Ishikawa (cell line): ENCODE data around the gene RNASEH2C.

Experiments
- CEBPB ChIP-seq: IDR thresholded peaks from 2 replicates; pipeline ENCODE4 v1.6.1; 2012
- CREB1 ChIP-seq: IDR thresholded peaks from 2 replicates; pipeline ENCODE4 v1.6.1; 2012; ENCODE audit warnings: low read depth
- EGR1 ChIP-seq: IDR thresholded peaks from 2 replicates; pipeline ENCODE4 v1.6.1; 2012
- EP300 ChIP-seq: IDR thresholded peaks from 2 replicates; pipeline ENCODE4 v1.6.1; 2012; ENCODE audit warnings: borderline replicate concordance
- FOXM1 ChIP-seq: IDR thresholded peaks from 2 replicates; pipeline ENCODE4 v1.6.1; 2012; ENCODE audit warnings: low read depth, borderline replicate concordance
- NFIC ChIP-seq: IDR thresholded peaks from 2 replicates; pipeline ENCODE4 v1.6.1; 2012
- RAD21 ChIP-seq: IDR thresholded peaks from 2 replicates; pipeline ENCODE4 v1.6.1; 2012; ENCODE audit warnings: low read depth
- TAF1 ChIP-seq: IDR thresholded peaks from 2 replicates; pipeline ENCODE4 v1.6.1; 2012; ENCODE audit warnings: low read depth, mild to moderate bottlenecking
- TCF12 ChIP-seq: IDR thresholded peaks from 2 replicates; pipeline ENCODE4 v1.6.1; 2012; ENCODE audit warnings: low read depth
- TEAD4 ChIP-seq: IDR thresholded peaks from 2 replicates; pipeline ENCODE4 v1.6.1; 2012
- USF1 ChIP-seq: IDR thresholded peaks from 2 replicates; pipeline ENCODE4 v1.6.1; 2012
- YY1 ChIP-seq: IDR thresholded peaks from 2 replicates; pipeline ENCODE4 v1.6.1; 2012; ENCODE audit warnings: low read depth
- ZBTB7A ChIP-seq: IDR thresholded peaks from 2 replicates; pipeline ENCODE4 v1.6.1; 2012; ENCODE audit warnings: low read depth
- TF ChIP-seq, protein P1 (sequence below): IDR thresholded peaks from 2 replicates; pipeline ENCODE4 v1.6.1; 2012
- TF ChIP-seq, protein P2 (sequence below): IDR thresholded peaks from 2 replicates; pipeline ENCODE4 v1.6.1; 2012; ENCODE audit warnings: low read depth, mild to moderate bottlenecking

The RNASEH2C gene

GRCh38 chr11:65685981-65686380 lies 34.6 kb downstream of the RNASEH2C start:
- TF ChIP-seq RAD21 (no peak), TCF12 (no peak), TEAD4 (no peak), CEBPB (no peak), EP300 (no peak), NFIC (no peak), YY1 (no peak), FOXM1 (no peak), CREB1 (no peak), ZBTB7A (no peak), EGR1 (no peak), USF1 (no peak), TAF1 (no peak)
- TF ChIP-seq, protein P1, sequence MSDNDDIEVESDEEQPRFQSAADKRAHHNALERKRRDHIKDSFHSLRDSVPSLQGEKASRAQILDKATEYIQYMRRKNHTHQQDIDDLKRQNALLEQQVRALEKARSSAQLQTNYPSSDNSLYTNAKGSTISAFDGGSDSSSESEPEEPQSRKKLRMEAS = no peak
- TF ChIP-seq, protein P2, sequence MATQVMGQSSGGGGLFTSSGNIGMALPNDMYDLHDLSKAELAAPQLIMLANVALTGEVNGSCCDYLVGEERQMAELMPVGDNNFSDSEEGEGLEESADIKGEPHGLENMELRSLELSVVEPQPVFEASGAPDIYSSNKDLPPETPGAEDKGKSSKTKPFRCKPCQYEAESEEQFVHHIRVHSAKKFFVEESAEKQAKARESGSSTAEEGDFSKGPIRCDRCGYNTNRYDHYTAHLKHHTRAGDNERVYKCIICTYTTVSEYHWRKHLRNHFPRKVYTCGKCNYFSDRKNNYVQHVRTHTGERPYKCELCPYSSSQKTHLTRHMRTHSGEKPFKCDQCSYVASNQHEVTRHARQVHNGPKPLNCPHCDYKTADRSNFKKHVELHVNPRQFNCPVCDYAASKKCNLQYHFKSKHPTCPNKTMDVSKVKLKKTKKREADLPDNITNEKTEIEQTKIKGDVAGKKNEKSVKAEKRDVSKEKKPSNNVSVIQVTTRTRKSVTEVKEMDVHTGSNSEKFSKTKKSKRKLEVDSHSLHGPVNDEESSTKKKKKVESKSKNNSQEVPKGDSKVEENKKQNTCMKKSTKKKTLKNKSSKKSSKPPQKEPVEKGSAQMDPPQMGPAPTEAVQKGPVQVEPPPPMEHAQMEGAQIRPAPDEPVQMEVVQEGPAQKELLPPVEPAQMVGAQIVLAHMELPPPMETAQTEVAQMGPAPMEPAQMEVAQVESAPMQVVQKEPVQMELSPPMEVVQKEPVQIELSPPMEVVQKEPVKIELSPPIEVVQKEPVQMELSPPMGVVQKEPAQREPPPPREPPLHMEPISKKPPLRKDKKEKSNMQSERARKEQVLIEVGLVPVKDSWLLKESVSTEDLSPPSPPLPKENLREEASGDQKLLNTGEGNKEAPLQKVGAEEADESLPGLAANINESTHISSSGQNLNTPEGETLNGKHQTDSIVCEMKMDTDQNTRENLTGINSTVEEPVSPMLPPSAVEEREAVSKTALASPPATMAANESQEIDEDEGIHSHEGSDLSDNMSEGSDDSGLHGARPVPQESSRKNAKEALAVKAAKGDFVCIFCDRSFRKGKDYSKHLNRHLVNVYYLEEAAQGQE = no peak

- TF ChIP-seq RAD21 (no peak), ZBTB7A (no peak), TCF12 (no peak), CEBPB (no peak), EP300 (no peak), FOXM1 (no peak), TEAD4 (no peak), CREB1 (no peak), TAF1 (no peak)
- TF ChIP-seq, protein P1 = no peak
Measured at GRCh38 chr11:65680192-65680743, 40.3 kb downstream of the RNASEH2C start.

- TF ChIP-seq YY1 = no peak
Measured at GRCh38 chr11:65672982-65673381, 47.6 kb downstream of the RNASEH2C start.

GRCh38 chr11:65672180-65672860 lies 48.3 kb downstream of the RNASEH2C start:
- TF ChIP-seq, protein P1 = no peak
- TF ChIP-seq TAF1 (no peak), TCF12 (no peak), EP300 (no peak), ZBTB7A (no peak), TEAD4 (no peak), FOXM1 (no peak), USF1 (no peak), EGR1 (no peak), YY1 (no peak), CREB1 (no peak), NFIC (no peak), RAD21 (no peak), CEBPB (no peak)
- TF ChIP-seq, protein P2 = no peak
